ENCODE data around the gene SAMD4B. TPM values are rescaled to one million over a fixed set of nuclear protein-coding genes. Genes with fewer than 3 reads are reported as not detected.

SAMD4B gene
- total and polyA plus RNA-seq, 9 of the 15 experiments (the other 6 are each of a cell fraction or from before 2014, with no cell fraction given), result 3.4 to 90.5 (median 38.0) TPM

- BruUV-seq (replicated peaks), result no TSS peak
- CTCF ChIA-PET (ENCODE audit: low intra/inter-chr PET ratio), result interaction anchor here (0.6 kb wide), 1 partner anchor 20 kb away, joined by 3 read pairs; no protein-coding TSS in a partner anchor
- peaks cover 40 to 43% of the 10 kb centered on the region in 2 experiments for H3K4me1 ChIP-seq (replicated peaks in 1 of 2; ENCODE audit: control insufficient read depth in 2 of 2, insufficient read depth in 2 of 2, low read length in 2 of 2)
- DNase-seq (ENCODE audit: extremely low read depth in 1 of 4, low spot score in 3 of 4), result peak in 1 of 4 experiments; percentile 4
- in situ Hi-C loops (cut with MboI) (no loop called here), intact Hi-C loops (cut with micrococcal nuclease) (loop anchor here (10.0 kb wide), 1 partner anchor 53 kb away; no protein-coding TSS in a partner anchor)
- no peak for ATAC-seq
- TF ChIP-seq RBFOX2 (IDR thresholded peaks at IDR 0.05; ENCODE audit: low read depth, low read length), result 0 out of 2 replicates have a peak, but pooled peaks have one; percentile 13
- no peak for TF ChIP-seq PTBP1 (IDR thresholded peaks at IDR 0.05; ENCODE audit: low read depth, low read length)
- peak; percentile 96 for TF ChIP-seq ZBTB33 (CRISPR knock-in tag; IDR thresholded peaks at IDR 0.05)
- no peak overlapping the region for H3K9ac ChIP-seq (ENCODE audit: insufficient read depth in 1 of 2, low read depth in 2 of 2, low read length in 2 of 2)
- H3K9me3 ChIP-seq (replicated peaks; ENCODE audit: control insufficient read depth, insufficient read depth, low read depth, low read length), result no peaks in the 10 kb centered on the region
- 99% methylated on average over 41 of the region's 82 CpGs for WGBS (ENCODE audit: insufficient coverage, low coverage, missing lambda C conversion rate)
- no peaks in the 10 kb centered on the region for H3K9me1 ChIP-seq (ENCODE audit: control insufficient read depth, insufficient read depth, low read length)
- H3K4me2 ChIP-seq (ENCODE audit: insufficient read depth, low read length), result no peak overlapping the region
- FAIRE-seq, result no peak
- no peaks in the 10 kb centered on the region for H4K20me1 ChIP-seq (replicated peaks; ENCODE audit: control insufficient read depth, insufficient read depth, low read length)
- H3K79me2 ChIP-seq (ENCODE audit: control insufficient read depth, insufficient read depth, low read length), result peaks cover 15% of the 10 kb centered on the region
- no peak overlapping the region for H3K27ac ChIP-seq (ENCODE audit: extremely low read depth, low read depth, low read length)
- no peaks in the 10 kb centered on the region for H3K27me3 ChIP-seq (ENCODE audit: control insufficient read depth in 2 of 2, insufficient read depth in 2 of 2, low read length in 2 of 2)
- no peak overlapping the region for H2AFZ ChIP-seq (ENCODE audit: low read depth, low read length)
- H3K4me3 ChIP-seq, result no peak overlapping the region
- POLR2A ChIA-PET, result interaction anchor here (0.6 to 1.5 kb wide), 2 partner anchors 8 to 70 kb away, joined by 3 to 6 read pairs; no protein-coding TSS in a partner anchor
- peaks cover 29% of the 10 kb centered on the region; the same call in 1 of the 3 replicates for H3K36me3 ChIP-seq (ENCODE audit: control insufficient read depth, insufficient read depth, low read length)
Measured at GRCh38 chr19:39307822-39308530, 34.2 kb upstream of the SAMD4B start.

Measured in K562 (cell line).